ENCODE results near the gene NFATC3.

DNA sequence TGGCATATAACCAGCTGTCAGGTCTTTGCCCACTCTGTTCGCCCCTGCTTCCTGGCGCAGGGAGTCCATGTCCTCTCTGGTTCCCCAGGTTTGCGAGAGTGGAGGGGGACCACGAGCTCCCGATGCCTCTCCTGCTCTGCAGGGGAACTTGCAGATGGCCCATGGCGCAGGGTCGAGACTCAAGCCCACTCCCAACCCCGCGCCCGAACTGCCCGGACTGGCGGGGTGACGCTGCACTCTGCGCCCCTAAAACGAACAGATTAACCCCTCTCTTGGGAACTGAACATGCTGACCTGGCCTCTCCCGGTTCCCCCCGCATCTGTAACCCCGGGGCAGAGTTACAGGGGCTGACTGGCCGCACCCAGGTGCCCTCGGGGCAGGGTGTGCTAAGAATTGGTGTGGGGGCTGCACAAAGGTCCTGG lies 159.3 kb downstream of the NFATC3 start:
- TF ChIP-seq, protein P1, sequence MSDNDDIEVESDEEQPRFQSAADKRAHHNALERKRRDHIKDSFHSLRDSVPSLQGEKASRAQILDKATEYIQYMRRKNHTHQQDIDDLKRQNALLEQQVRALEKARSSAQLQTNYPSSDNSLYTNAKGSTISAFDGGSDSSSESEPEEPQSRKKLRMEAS (IDR thresholded peaks at IDR 0.05) = no peak
- TF ChIP-seq, protein P2, sequence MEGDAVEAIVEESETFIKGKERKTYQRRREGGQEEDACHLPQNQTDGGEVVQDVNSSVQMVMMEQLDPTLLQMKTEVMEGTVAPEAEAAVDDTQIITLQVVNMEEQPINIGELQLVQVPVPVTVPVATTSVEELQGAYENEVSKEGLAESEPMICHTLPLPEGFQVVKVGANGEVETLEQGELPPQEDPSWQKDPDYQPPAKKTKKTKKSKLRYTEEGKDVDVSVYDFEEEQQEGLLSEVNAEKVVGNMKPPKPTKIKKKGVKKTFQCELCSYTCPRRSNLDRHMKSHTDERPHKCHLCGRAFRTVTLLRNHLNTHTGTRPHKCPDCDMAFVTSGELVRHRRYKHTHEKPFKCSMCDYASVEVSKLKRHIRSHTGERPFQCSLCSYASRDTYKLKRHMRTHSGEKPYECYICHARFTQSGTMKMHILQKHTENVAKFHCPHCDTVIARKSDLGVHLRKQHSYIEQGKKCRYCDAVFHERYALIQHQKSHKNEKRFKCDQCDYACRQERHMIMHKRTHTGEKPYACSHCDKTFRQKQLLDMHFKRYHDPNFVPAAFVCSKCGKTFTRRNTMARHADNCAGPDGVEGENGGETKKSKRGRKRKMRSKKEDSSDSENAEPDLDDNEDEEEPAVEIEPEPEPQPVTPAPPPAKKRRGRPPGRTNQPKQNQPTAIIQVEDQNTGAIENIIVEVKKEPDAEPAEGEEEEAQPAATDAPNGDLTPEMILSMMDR (IDR thresholded peaks at IDR 0.05; ENCODE audit: control extremely low read depth in 1 of 3, insufficient read depth in 1 of 3, low read depth in 1 of 3, low read length in 3 of 3) = no peak

Measured in H1 (cell line).